Right lobe of liver (tissue), 6 donors: Measurements from ENCODE around the gene CABP7. TPM values are rescaled to one million over a fixed set of nuclear protein-coding genes. Genes with fewer than 3 reads are reported as not detected.
"Not testable (repeated sequence)": the region's sequence is repeated elsewhere in the genome, so short reads cannot be mapped to it uniquely, and the experiment has no call there.

Experiments used
- ATAC-seq, 4 donors: fragments of 200-7000 bp; cut with Tn5 transposase; one replicate each; pipeline ENCODE4 v1.9.1; 2020; ENCODE audit warnings: mild to moderate bottlenecking in 4 of 4, moderate library complexity in 4 of 4
- DNase-seq, 3 donors: peaks; one replicate each; pipeline ENCODE4 v3.0.0-alpha.2; 2020
- H3K27ac ChIP-seq, 3 donors: fragments of 200-600 bp; one replicate each; pipeline ENCODE4 v1.8.0; 2022
- H3K27me3 ChIP-seq, 2 donors: fragments of 200-600 bp; one replicate each; pipeline ENCODE4 v1.8.0; 2022
- H3K36me3 ChIP-seq, 4 donors: fragments of 200-600 bp; sonication (generic) in 1 of 4; one replicate each; pipeline versions ENCODE4 v1.5.1 to v1.8.0; 2017 to 2022; ENCODE audit warnings: control low read depth in 1 of 4
- H3K4me1 ChIP-seq, 4 donors: fragments of 200-600 bp; sonication (generic) in 1 of 4; one replicate each; pipeline versions ENCODE4 v1.5.1 to v1.8.0; 2017 to 2022; ENCODE audit warnings: control low read depth in 1 of 4
- H3K4me3 ChIP-seq, 3 donors: fragments of 200-600 bp; one replicate each; pipeline ENCODE4 v1.8.0; 2022
- H3K9me3 ChIP-seq, 4 donors: fragments of 200-600 bp; sonication (generic) in 1 of 4; one replicate each; pipeline versions ENCODE4 v1.5.1 to v1.8.0; 2017 to 2022; ENCODE audit warnings: control low read depth in 1 of 4
- CTCF ChIP-seq, 4 donors: fragments of 200-600 bp in 3 of 4; fragments of 450-650 bp in 1 of 4; IDR thresholded peaks; one replicate each; pipeline versions ENCODE4 v1.5.1 to v1.8.0; 2016 to 2022; ENCODE audit warnings: antibody characterized with exemption in 4 of 4, mild to moderate bottlenecking in 2 of 4
- POLR2A ChIP-seq: fragments of 450-650 bp; IDR thresholded peaks from one replicate; pipeline ENCODE4 v1.6.1; 2017; ENCODE audit warnings: antibody characterized with exemption, mild to moderate bottlenecking
- WGBS: methylation state at CpG from one replicate; pipeline ENCODE4 v1.1.6; 2018; ENCODE audit warnings: low coverage, low lambda C conversion rate; ENCODE audit not compliant: insufficient coverage; ENCODE audit errors: missing lambda C conversion rate; 5-methylcytosine and 5-hydroxymethylcytosine counted together
- intact Hi-C, 2 donors: fragments of 100-400 bp; cut with DNase I; formaldehyde crosslinking; loops; one replicate each; pipeline versions ENCODE4 v1.11.2 to v1.14.1; 2022
- total RNA-seq, 6 experiments: library from RNA; depleted of rRNA in 2 of 6; stranded (reverse); fragments of >200 nt in 2 of 6; fragmentation: NEBNext Ultra II Directional in 3 of 6; extraction: Animal tissue kit (Norgen Biotek cat#: 25700) in 3 of 6; gene quantifications; one replicate each; pipeline versions ENCODE4 v1.1.0 to v1.2.4, GENCODE V29; 2016 to 2023
- donor health status: DM: no; HTN: yes; CAD: no.
- donor health status: DM: no; HTN: no; CAD: no.
- donor health status: DM: no; HTN: no; CAD: no.
- donor health status: DM: no; HTN: yes; CAD: no.
- donor health status: DM: no; HTN: yes; CAD: no.

Gene CABP7
- total RNA-seq, 6 experiments from 2014 or later, result not detected

GRCh38 chr22:29751669-29752068, 31.9 kb downstream of the CABP7 start:
- ATAC-seq (no peak), DNase-seq (no peak)
- WGBS, result 89% methylated on average over 2 of the region's 2 CpGs
- Histone ChIP-seq H3K27ac (peak overlapping the region in 1 of 3 donors; percentile 18), H3K4me1 (peaks cover 0 to 23% (median 0%) of the 10 kb centered on the region in 4 donors), H3K4me3 (no peak overlapping the region), H3K27me3 (no peaks in the 10 kb centered on the region), H3K36me3 (peaks cover 0 to 3% (median 0%) of the 10 kb centered on the region in 4 donors), H3K9me3 (no peaks in the 10 kb centered on the region)
- intact Hi-C loops, result no loop called here
- no peak for TF ChIP-seq POLR2A
- no peak for TF ChIP-seq CTCF (IDR thresholded peaks at IDR 0.05)

- 62% methylated on average over 5 of the region's 16 CpGs for WGBS
- ATAC-seq, result peak in 3 of 4 donors; percentile 41 to 81 (median 49)
- H3K4me1 ChIP-seq, result peaks cover 0 to 23% (median 0%) of the 10 kb centered on the region in 4 donors
- no peak for TF ChIP-seq CTCF (IDR thresholded peaks at IDR 0.05)
- no peak for TF ChIP-seq POLR2A
- intact Hi-C loops, result no loop called here
- H3K27ac ChIP-seq, result no peak overlapping the region
- H3K9me3 ChIP-seq, result no peaks in the 10 kb centered on the region
- no peaks in the 10 kb centered on the region for H3K36me3 ChIP-seq
- H3K4me3 ChIP-seq, result no peak overlapping the region
- peak in 2 of 3 donors; percentile 79 to 88 for DNase-seq
- no peaks in the 10 kb centered on the region for H3K27me3 ChIP-seq
These were observed 34.2 kb downstream of the CABP7 start for GRCh38 chr22:29753808-29754657.

DNA sequence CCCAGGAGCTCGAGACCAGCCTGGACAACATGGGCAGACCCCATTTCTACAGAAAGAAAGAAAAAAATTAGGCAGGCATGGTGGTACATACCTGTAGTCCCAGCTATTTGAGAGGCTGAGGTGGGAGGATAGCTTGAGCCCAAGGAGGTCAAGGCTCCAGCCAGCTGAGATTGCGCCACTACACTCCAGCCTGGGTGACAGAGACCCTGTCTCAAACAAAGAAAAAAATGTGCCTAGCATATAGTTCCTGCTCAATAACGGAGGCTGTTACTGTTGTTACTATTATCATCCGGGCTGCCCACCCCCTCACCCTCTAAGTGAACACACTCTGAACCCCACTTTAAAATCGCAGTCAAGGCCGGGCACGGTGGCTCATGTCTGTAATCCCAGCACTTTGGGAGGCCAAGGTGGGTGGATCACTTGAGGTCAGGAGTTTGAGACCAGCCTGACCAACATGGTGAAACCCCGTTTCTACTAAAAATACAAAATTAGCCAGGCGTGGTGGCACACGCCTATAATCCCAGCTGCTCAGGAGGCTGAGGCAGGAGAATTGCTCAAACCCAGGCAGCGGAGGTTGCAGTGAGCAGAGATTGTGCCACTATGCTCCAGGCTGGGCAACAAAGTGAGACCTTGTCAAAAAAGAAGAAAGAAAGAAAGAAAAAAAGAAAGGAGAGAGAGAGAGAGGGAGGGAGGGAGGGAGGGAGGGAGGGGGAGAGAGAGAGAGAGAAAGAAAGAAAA, 35.0 kb downstream of the CABP7 start:
- H3K4me3 ChIP-seq, H3K36me3 ChIP-seq, H3K27me3 ChIP-seq, ATAC-seq, DNase-seq, intact Hi-C loops, H3K9me3 ChIP-seq, H3K27ac ChIP-seq: not testable (repeated sequence)
- WGBS, result 83% methylated on average over 10 of the region's 11 CpGs
- peaks cover 0 to 23% (median 0%) of the 10 kb centered on the region in 4 donors for H3K4me1 ChIP-seq

DNA sequence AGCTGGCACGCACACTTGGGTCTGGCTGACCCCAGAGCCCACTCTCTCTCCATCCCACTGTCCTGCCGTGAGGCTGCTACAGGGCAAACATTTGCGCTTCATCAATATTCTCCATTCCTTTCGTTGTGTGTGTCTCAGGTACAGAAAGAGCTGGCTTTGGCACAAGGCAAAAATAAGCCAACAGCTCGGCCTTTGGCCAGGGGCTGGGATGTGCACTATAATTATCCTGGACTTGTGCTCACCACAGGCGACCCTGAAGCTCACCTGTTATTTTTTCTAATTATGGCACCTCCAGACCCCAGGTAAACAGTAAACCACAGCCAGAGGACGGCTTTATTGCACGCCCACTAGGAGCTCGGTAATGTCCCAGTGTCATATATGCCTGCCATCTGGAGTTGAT, 36.1 kb downstream of the CABP7 start:
- Histone ChIP-seq H3K27ac (no peak overlapping the region), H3K4me1 (peaks cover 0 to 14% (median 0%) of the 10 kb centered on the region in 4 donors), H3K9me3 (no peaks in the 10 kb centered on the region), H3K27me3 (no peaks in the 10 kb centered on the region), H3K4me3 (no peak overlapping the region), H3K36me3 (no peaks in the 10 kb centered on the region)
- no peak for TF ChIP-seq CTCF (IDR thresholded peaks at IDR 0.05)
- TF ChIP-seq POLR2A, result no peak
- 63% methylated on average over 9 of the region's 9 CpGs for WGBS
- DNase-seq (no peak), ATAC-seq (no peak)
- intact Hi-C loops, result no loop called here

- Histone ChIP-seq H3K27me3 (no peaks in the 10 kb centered on the region), H3K9me3 (no peaks in the 10 kb centered on the region), H3K27ac (no peak overlapping the region), H3K4me3 (no peak overlapping the region), H3K36me3 (no peaks in the 10 kb centered on the region), H3K4me1 (peaks cover 0 to 10% (median 0%) of the 10 kb centered on the region in 4 donors)
- ATAC-seq (no peak), DNase-seq (no peak)
- intact Hi-C loops, result no loop called here
- 87% methylated on average over 6 of the region's 7 CpGs for WGBS
- TF ChIP-seq CTCF (IDR thresholded peaks at IDR 0.05) (no peak), POLR2A (no peak)
These were observed 36.5 kb downstream of the CABP7 start for GRCh38 chr22:29756341-29756740.
